A549 (cell line): ENCODE data around the gene SETX. TPM values are rescaled to one million over a fixed set of nuclear protein-coding genes. Genes with fewer than 3 reads are reported as not detected.

Source experiments
- ATAC-seq, 2 experiments: fragments of 200-7000 bp in 1 of 2; fragments of >200 bp in 1 of 2; cut with Nextera tagmentation in 1 of 2; cut with Tn5 transposase in 1 of 2; 3 replicates each; pipeline versions ENCODE4 v1.8.0 to v1.9.1; 2018 to 2020; ENCODE audit warnings: mild to moderate bottlenecking in 1 of 2, moderate library complexity in 1 of 2
- CTCF ChIA-PET: fragments of 300-600 bp; sonication (Branson Sonifier 250); formaldehyde crosslinking; extraction: SDS; loops from one replicate; lab custom pipeline; 2021; ENCODE audit warnings: antibody characterized with exemption, inconsistent platforms; lab: Yijun Ruan, JAX
- POLR2A ChIA-PET: fragments of 350-600 bp; formaldehyde crosslinking; extraction: SDS; loops from one replicate; lab custom pipeline; 2021; ENCODE audit warnings: antibody characterized with exemption, inconsistent platforms; lab: Yijun Ruan, JAX
- DNase-seq, 2 experiments: peaks; one replicate each; pipeline versions ENCODE4 v3.0.0 to v3.0.0-alpha.2; 2011 to 2016; ENCODE audit warnings: low read depth in 1 of 2, low spot score in 1 of 2
- FAIRE-seq: peaks from 2 replicates; lab custom pipeline; 2011; peaks lifted over from hg19 to GRCh38; lab: Jason Lieb, UNC
- H3K27ac ChIP-seq, 2 experiments: fragments of >200 bp; sonication (Bioruptor Twin); formaldehyde crosslinking; 3 replicates each; pipeline ENCODE4 v1.5.1; 2016 to 2017
- H3K4me1 ChIP-seq: fragments of >200 bp; sonication (Bioruptor Twin); formaldehyde crosslinking; 3 replicates; pipeline ENCODE4 v1.6.1; 2016
- H3K4me2 ChIP-seq: fragments of >200 bp; sonication (Bioruptor Twin); formaldehyde crosslinking; 3 replicates; pipeline ENCODE4 v1.6.1; 2016
- H3K4me3 ChIP-seq: fragments of >200 bp; sonication (Bioruptor Twin); formaldehyde crosslinking; 3 replicates; pipeline ENCODE4 v1.5.1; 2016
- H3K9me3 ChIP-seq: fragments of >200 bp; sonication (Bioruptor Twin); formaldehyde crosslinking; 3 replicates; pipeline ENCODE4 v1.6.1; 2016
- BHLHE40 ChIP-seq: IDR thresholded peaks from 2 replicates; pipeline ENCODE4 v1.6.1; 2012; ENCODE audit warnings: low read depth, low read length, inconsistent platforms
- CBX2 ChIP-seq: fragments of 200-600 bp; sonication (generic); IDR thresholded peaks from 2 replicates; pipeline ENCODE4 v1.6.1; 2016; ENCODE audit warnings: low read depth, mild to moderate bottlenecking, borderline replicate concordance
- CBX8 ChIP-seq: fragments of 200-600 bp; sonication (generic); IDR thresholded peaks from 2 replicates; pipeline ENCODE4 v1.6.1; 2016
- CEBPB ChIP-seq, 2 experiments: fragments of >200 bp in 1 of 2; sonication (Bioruptor Twin) in 1 of 2; formaldehyde crosslinking in 1 of 2; IDR thresholded peaks; 2 replicates each; pipeline ENCODE4 v1.6.1; 2012 to 2016
- EP300 ChIP-seq, 2 experiments: fragments of >200 bp; sonication (Bioruptor Twin); formaldehyde crosslinking; IDR thresholded peaks; 2 replicates in 1 of 2; 3 replicates in 1 of 2; pipeline ENCODE4 v1.6.1; 2016 to 2017
- FOSL2 ChIP-seq, 2 experiments: fragments of 450-650 bp in 1 of 2; fragments of >200 bp in 1 of 2; sonication (Bioruptor Twin) in 1 of 2; formaldehyde crosslinking; IDR thresholded peaks; 2 replicates each; pipeline versions ENCODE4 v1.5.0 to v1.6.1; 2016 to 2020; ENCODE audit warnings: mild to moderate bottlenecking in 1 of 2, moderate library complexity in 1 of 2
- FOXS1 ChIP-seq: fragments of 250-450 bp; sonication (Bioruptor Pico); IDR thresholded peaks from 2 replicates; pipeline ENCODE4 v1.5.0; 2020; ENCODE audit warnings: mild to moderate bottlenecking, moderate library complexity
- HEYL ChIP-seq: fragments of 250-450 bp; sonication (Bioruptor Pico); IDR thresholded peaks from 2 replicates; pipeline ENCODE4 v1.8.0; 2021; ENCODE audit warnings: mild to moderate bottlenecking, moderate library complexity
- HOXB13 ChIP-seq: fragments of 250-450 bp; sonication (Bioruptor Pico); IDR thresholded peaks from 2 replicates; pipeline ENCODE4 v1.5.0; 2020; ENCODE audit warnings: low read depth, mild to moderate bottlenecking, moderate library complexity
- KDM1A ChIP-seq: fragments of 200-600 bp; sonication (generic); IDR thresholded peaks from 2 replicates; pipeline ENCODE4 v1.6.1; 2016; ENCODE audit warnings: low read depth, mild to moderate bottlenecking
- MYC ChIP-seq: IDR thresholded peaks from 2 replicates; pipeline ENCODE4 v1.6.1; 2012; ENCODE audit warnings: mild to moderate bottlenecking, inconsistent platforms, low read length, improper control_type of control experiment, borderline replicate concordance
- NFE2L2 ChIP-seq: fragments of 150-350 bp; conservative IDR thresholded peaks from 2 replicates; pipeline ENCODE4 v1.6.1; 2014; ENCODE audit warnings: low read length
- NPAS2 ChIP-seq: fragments of 250-450 bp; sonication (Bioruptor Pico); IDR thresholded peaks from 2 replicates; pipeline ENCODE4 v1.8.0; 2022; ENCODE audit warnings: mild to moderate bottlenecking, moderate library complexity, borderline replicate concordance
- RARB ChIP-seq: fragments of 250-450 bp; sonication (Bioruptor Pico); IDR thresholded peaks from 2 replicates; pipeline ENCODE4 v1.8.0; 2021; ENCODE audit warnings: mild to moderate bottlenecking, moderate library complexity
- RFX5 ChIP-seq: fragments of 450-650 bp; IDR thresholded peaks from 2 replicates; pipeline ENCODE4 v1.7.1; 2014; ENCODE audit warnings: antibody characterized with exemption, mild to moderate bottlenecking, moderate library complexity
- SREBF2 ChIP-seq: fragments of 450-650 bp; IDR thresholded peaks from 2 replicates; pipeline ENCODE4 v1.6.1; 2014; ENCODE audit warnings: mild to moderate bottlenecking, moderate library complexity
- ZC3H11A ChIP-seq: fragments of 450-650 bp; IDR thresholded peaks from 2 replicates; pipeline ENCODE4 v1.6.1; 2014; ENCODE audit warnings: antibody characterized with exemption, mild to moderate bottlenecking
- ZNF302 ChIP-seq: fragments of 250-450 bp; sonication (Bioruptor Pico); IDR thresholded peaks from 2 replicates; pipeline ENCODE4 v1.9.0; 2021; ENCODE audit warnings: inconsistent platforms, mild to moderate bottlenecking, moderate library complexity
- ZSCAN20 ChIP-seq: fragments of 250-450 bp; sonication (Bioruptor Pico); IDR thresholded peaks from 2 replicates; pipeline ENCODE4 v1.8.0; 2022; ENCODE audit warnings: mild to moderate bottlenecking, moderate library complexity
- WGBS: methylation state at CpG from one replicate; pipeline ENCODE4 v1.1.6; 2017; ENCODE audit errors: missing lambda C conversion rate; 5-methylcytosine and 5-hydroxymethylcytosine counted together
- polyA plus RNA-seq, 4 experiments: library from polyadenylated mRNA; depleted of rRNA in 3 of 4; stranded (reverse); fragments of >200 nt; fragmentation: RNase III in 1 of 4; extraction: RNeasy Plus Mini Kit Qiagen cat#74134 plus additional on column Dnase treatment in 1 of 4; gene quantifications; 2 replicates in 3 of 4; 3 replicates in 1 of 4; pipeline ENCODE4 v1.2.3, GENCODE V29; 2011 to 2017
- TF ChIP-seq, protein P1 (sequence below): fragments of 150-350 bp; IDR thresholded peaks from 2 replicates; pipeline ENCODE4 v1.6.1; 2014; ENCODE audit warnings: low read depth, mild to moderate bottlenecking, low read length
- TF ChIP-seq, protein P2 (sequence below): fragments of >200 bp; sonication (Bioruptor Twin); formaldehyde crosslinking; IDR thresholded peaks from 2 replicates; pipeline ENCODE4 v1.6.1; 2016
- TF ChIP-seq, protein P3 (sequence below): IDR thresholded peaks from 2 replicates; pipeline ENCODE4 v1.6.1; 2012
- TF ChIP-seq, protein P4 (sequence below): IDR thresholded peaks from 2 replicates; pipeline ENCODE4 v1.6.1; 2012; ENCODE audit warnings: low read depth, borderline replicate concordance
- TF ChIP-seq, protein P5 (sequence below): fragments of 200-600 bp; sonication (generic); IDR thresholded peaks from 2 replicates; pipeline ENCODE4 v1.6.1; 2016; ENCODE audit warnings: antibody characterized with exemption, mild to moderate bottlenecking, moderate library complexity

The SETX gene
- polyA plus RNA-seq, 2 of the 4 experiments (the other 2 are of a cell fraction) = 14.7 to 34.3 TPM

DNA sequence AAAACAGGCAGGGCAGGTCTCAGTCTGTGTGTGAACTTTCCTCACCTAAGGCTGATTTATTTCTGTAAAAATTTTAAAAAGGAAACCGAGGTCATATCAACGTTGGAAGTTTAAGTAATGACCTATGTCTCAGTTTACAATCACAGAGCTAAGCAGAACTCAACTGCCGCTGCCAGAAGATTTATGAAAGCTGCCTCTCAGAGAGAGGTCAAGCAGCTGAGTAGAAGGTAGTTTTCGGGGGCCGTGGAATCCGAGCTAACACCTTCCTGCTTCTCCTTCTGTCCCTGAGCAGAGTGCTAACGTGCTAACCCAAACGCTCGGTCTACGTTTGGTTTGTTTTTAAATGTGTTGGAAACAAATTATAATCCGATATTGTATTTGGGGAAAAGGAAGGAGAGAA lies 40.8 kb upstream of the SETX start:
- WGBS = 94% methylated on average over 11 of the region's 11 CpGs
- ATAC-seq (no peak), FAIRE-seq (no peak), DNase-seq (no peak)
- no peak overlapping the region for H3K27ac ChIP-seq
- no peak for TF ChIP-seq NFE2L2
- TF ChIP-seq, protein P1, sequence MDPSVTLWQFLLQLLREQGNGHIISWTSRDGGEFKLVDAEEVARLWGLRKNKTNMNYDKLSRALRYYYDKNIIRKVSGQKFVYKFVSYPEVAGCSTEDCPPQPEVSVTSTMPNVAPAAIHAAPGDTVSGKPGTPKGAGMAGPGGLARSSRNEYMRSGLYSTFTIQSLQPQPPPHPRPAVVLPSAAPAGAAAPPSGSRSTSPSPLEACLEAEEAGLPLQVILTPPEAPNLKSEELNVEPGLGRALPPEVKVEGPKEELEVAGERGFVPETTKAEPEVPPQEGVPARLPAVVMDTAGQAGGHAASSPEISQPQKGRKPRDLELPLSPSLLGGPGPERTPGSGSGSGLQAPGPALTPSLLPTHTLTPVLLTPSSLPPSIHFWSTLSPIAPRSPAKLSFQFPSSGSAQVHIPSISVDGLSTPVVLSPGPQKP = no peak
- TF ChIP-seq, protein P2, sequence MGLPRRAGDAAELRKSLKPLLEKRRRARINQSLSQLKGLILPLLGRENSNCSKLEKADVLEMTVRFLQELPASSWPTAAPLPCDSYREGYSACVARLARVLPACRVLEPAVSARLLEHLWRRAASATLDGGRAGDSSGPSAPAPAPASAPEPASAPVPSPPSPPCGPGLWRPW = no peak
- no peak for TF ChIP-seq HOXB13
- TF ChIP-seq KDM1A = no peak
- TF ChIP-seq RARB (CRISPR knock-in tag) = no peak
- no peak for TF ChIP-seq EP300 (IDR thresholded peaks at IDR 0.05)
- TF ChIP-seq ZSCAN20 (CRISPR knock-in tag) = no peak
- no peak for TF ChIP-seq RFX5
- TF ChIP-seq NPAS2 (CRISPR knock-in tag) = no peak
- TF ChIP-seq BHLHE40 = no peak
- no peak for TF ChIP-seq CBX8
- no peak for TF ChIP-seq HEYL
- TF ChIP-seq, protein P3, sequence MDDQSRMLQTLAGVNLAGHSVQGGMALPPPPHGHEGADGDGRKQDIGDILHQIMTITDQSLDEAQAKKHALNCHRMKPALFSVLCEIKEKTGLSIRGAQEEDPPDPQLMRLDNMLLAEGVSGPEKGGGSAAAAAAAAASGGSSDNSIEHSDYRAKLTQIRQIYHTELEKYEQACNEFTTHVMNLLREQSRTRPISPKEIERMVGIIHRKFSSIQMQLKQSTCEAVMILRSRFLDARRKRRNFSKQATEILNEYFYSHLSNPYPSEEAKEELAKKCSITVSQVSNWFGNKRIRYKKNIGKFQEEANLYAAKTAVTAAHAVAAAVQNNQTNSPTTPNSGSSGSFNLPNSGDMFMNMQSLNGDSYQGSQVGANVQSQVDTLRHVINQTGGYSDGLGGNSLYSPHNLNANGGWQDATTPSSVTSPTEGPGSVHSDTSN = no peak
- CTCF ChIA-PET = interaction anchor here (1.3 kb wide), 1 partner anchor 112 kb away, joined by 4 read pairs; no protein-coding TSS in a partner anchor
- POLR2A ChIA-PET = interaction anchor here (1.8 kb wide), 1 partner anchor 41 kb away, joined by 4 read pairs; the partner anchor contains the start of gene SETX
- no peaks in the 10 kb centered on the region for H3K4me1 ChIP-seq
- no peaks in the 10 kb centered on the region for H3K9me3 ChIP-seq
- H3K4me3 ChIP-seq = no peak overlapping the region
- H3K4me2 ChIP-seq = no peak overlapping the region

DNA sequence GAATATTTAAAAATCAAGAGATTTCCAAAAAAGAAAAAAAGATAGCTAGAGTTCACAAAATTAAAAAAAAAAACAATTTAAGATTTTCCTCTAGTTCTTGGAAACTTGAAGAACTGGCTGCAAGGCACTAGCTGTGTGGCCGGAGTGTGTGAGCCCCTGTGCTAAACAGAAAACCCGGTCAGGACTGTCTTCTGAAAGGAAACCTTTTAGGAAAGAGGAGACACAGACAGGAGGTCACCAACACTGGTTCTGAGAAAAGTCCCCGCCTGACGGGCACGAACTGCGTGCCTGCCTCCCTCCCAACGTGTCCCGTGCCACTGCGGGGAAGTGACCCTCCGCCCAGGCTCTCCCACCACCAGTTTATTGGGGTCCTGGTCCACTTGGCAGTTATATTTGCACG lies 36.7 kb upstream of the SETX start:
- no peak for FAIRE-seq
- POLR2A ChIA-PET = no interaction called here

DNA sequence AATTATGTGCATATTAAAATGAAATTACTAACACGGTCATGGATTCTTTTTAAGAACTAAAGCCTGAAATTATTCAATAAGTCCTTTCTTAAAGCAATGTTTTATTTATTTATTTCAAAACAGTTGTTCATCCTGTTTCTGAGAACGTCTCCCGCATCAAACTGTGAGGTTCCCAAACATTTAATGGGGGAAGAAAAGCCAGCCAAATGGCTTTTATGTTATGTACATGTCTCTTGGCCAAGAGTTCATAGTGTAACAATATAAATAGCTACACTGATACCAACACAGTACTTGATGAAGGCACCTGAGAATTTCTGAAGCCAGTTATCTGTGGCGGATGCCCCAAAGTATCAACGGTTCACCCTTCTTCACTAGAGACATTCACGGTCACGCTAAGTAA lies 36.2 kb upstream of the SETX start:
- TF ChIP-seq FOSL2 (IDR thresholded peaks at IDR 0.05) (no peak), FOSL2 (CRISPR knock-in tag; IDR thresholded peaks at IDR 0.05) (no peak), CEBPB (IDR thresholded peaks at IDR 0.05) (no peak), EP300 (IDR thresholded peaks at IDR 0.05) (no peak), FOXS1 (CRISPR knock-in tag) (no peak), MYC (no peak), HEYL (no peak), NPAS2 (CRISPR knock-in tag) (no peak), CBX8 (no peak), CBX2 (no peak), HOXB13 (no peak), ZC3H11A (no peak)
- TF ChIP-seq, protein P4, sequence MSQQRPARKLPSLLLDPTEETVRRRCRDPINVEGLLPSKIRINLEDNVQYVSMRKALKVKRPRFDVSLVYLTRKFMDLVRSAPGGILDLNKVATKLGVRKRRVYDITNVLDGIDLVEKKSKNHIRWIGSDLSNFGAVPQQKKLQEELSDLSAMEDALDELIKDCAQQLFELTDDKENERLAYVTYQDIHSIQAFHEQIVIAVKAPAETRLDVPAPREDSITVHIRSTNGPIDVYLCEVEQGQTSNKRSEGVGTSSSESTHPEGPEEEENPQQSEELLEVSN = no peak
- TF ChIP-seq, protein P5, sequence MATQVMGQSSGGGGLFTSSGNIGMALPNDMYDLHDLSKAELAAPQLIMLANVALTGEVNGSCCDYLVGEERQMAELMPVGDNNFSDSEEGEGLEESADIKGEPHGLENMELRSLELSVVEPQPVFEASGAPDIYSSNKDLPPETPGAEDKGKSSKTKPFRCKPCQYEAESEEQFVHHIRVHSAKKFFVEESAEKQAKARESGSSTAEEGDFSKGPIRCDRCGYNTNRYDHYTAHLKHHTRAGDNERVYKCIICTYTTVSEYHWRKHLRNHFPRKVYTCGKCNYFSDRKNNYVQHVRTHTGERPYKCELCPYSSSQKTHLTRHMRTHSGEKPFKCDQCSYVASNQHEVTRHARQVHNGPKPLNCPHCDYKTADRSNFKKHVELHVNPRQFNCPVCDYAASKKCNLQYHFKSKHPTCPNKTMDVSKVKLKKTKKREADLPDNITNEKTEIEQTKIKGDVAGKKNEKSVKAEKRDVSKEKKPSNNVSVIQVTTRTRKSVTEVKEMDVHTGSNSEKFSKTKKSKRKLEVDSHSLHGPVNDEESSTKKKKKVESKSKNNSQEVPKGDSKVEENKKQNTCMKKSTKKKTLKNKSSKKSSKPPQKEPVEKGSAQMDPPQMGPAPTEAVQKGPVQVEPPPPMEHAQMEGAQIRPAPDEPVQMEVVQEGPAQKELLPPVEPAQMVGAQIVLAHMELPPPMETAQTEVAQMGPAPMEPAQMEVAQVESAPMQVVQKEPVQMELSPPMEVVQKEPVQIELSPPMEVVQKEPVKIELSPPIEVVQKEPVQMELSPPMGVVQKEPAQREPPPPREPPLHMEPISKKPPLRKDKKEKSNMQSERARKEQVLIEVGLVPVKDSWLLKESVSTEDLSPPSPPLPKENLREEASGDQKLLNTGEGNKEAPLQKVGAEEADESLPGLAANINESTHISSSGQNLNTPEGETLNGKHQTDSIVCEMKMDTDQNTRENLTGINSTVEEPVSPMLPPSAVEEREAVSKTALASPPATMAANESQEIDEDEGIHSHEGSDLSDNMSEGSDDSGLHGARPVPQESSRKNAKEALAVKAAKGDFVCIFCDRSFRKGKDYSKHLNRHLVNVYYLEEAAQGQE = no peak
- no peaks in the 10 kb centered on the region for H3K9me3 ChIP-seq
- CTCF ChIA-PET = no interaction called here
- POLR2A ChIA-PET = no interaction called here
- H3K4me2 ChIP-seq = no peak overlapping the region
- DNase-seq (no peak), ATAC-seq (no peak), FAIRE-seq (no peak)
- WGBS = 78% methylated on average over 7 of the region's 7 CpGs
- no peak overlapping the region for H3K4me3 ChIP-seq
- no peak overlapping the region for H3K27ac ChIP-seq
- H3K4me1 ChIP-seq = no peaks in the 10 kb centered on the region

More for the DNA sequence above, 36.7 kb upstream of the SETX start:
- H3K4me3 ChIP-seq = no peak overlapping the region
- no peaks in the 10 kb centered on the region for H3K9me3 ChIP-seq
- no peak for DNase-seq
- CTCF ChIA-PET = interaction anchor here (0.7 to 1.1 kb wide), 2 partner anchors 20 to 515 kb away, joined by 3 read pairs; no protein-coding TSS in a partner anchor
- H3K4me2 ChIP-seq = no peak overlapping the region
- no peaks in the 10 kb centered on the region for H3K4me1 ChIP-seq
- no peak for TF ChIP-seq SREBF2
- no peak for TF ChIP-seq ZNF302 (CRISPR knock-in tag)
- no peak for ATAC-seq
- 88% methylated on average over 11 of the region's 11 CpGs for WGBS
- no peak overlapping the region for H3K27ac ChIP-seq
